ENCODE results near the gene CLDN1.
"Not testable (repeated sequence)": the region's sequence is repeated elsewhere in the genome, so short reads cannot be mapped to it uniquely, and the experiment has no call there.

Gene CLDN1

DNA sequence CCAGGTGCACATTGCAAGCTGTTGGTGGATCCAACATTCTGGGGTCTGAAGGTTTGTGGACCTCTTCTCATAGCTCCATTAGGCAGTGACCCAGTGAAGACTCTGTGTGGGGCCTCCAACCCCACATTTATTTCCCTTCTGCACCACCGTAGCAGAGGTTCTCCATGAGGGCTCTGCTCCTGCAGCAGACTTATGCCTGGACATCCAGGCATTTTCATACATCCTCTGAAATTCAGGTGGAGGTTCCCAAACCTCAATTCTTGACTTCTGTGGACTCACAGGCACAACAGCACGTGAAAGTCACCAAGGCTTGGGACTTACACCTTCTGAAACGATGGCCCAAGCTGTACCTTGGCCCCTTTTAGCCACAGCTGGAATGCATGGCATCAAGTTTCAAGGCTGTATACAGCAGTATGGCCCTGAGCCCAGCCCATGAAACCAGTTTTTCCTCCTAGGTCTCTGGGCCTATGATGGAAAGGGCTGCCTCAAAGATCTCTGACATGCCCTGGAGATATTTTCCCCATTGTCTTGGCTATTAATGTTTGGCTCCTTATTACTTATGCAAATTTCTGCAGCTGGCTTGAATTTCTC, 30.2 kb downstream of the CLDN1 start:
- no peak for DNase-seq (ENCODE audit: low read depth, low spot score)

GRCh38 chr3:190289989-190290388, 32.3 kb downstream of the CLDN1 start:
- no peak for DNase-seq (ENCODE audit: low read depth, low spot score)

GRCh38 chr3:190288836-190289235, 33.4 kb downstream of the CLDN1 start:
- DNase-seq (ENCODE audit: low read depth, low spot score), result no peak

GRCh38 chr3:190286014-190286413, 36.2 kb downstream of the CLDN1 start:
- DNase-seq (ENCODE audit: low read depth, low spot score), result no peak

DNA sequence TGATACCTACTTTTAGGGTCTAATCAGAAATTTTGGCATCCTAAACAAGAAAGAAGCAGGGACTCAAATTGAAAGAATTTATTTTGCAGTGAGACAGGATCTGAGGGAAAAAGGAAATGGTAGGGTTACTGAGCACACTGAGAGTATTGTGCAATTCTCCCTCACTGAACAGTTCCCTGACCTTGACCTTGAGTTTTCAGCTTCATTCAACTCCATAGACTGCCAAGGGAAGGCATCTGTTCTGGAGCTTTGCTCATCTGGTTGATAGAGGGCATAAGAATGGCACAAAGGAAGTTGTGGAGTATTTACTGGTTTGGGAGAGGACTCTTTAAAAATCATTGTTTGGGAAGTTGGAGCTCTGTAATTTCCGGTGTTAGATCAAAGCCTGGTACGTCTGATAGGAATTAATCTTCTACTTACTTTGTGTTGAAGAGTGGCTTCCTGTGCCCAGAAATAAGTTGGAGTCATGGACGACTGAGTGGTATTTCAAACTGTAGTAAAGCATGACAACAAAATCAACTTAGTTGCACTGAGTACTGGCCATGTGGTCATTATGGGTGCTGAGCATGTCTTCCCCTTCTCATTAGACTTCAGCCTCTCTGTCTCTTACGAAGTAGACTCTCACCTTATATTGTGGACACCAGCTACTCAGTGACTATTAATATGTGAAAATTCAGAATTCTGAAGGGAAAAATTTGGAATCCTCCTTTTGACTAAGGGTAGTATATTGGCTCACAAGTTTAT, 40.8 kb downstream of the CLDN1 start:
- no peak for DNase-seq (ENCODE audit: low read depth, low spot score)

- DNase-seq (ENCODE audit: low read depth, low spot score), result no peak
Measured at GRCh38 chr3:190279690-190280089, 42.6 kb downstream of the CLDN1 start.

- no peak for DNase-seq (ENCODE audit: low read depth, low spot score)
Measured at GRCh38 chr3:190272747-190273146, 49.5 kb downstream of the CLDN1 start.

- no peak for DNase-seq (ENCODE audit: low read depth, low spot score)
Measured at GRCh38 chr3:190269101-190269500, 53.1 kb downstream of the CLDN1 start.

DNA sequence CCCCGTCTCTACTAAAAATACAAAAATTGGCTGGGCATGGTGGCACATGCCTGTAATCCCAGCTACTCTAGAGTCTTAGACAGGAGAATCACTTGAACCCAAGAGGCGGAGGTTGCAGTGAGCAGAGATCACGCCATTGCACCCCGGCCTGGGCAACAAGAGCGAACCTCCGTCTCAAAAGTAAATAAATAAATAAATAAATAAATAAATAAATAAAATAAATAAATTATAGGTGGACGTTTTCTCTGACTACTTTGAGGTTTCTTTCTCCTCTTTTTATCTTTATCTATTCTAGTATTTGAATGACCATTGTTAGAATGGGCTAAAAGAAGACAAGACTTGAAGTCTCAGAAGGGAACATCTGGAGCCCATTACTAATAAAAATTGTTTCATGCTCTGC, 54.8 kb downstream of the CLDN1 start:
- not testable (repeated sequence) for DNase-seq (ENCODE audit: low read depth, low spot score)

DNA sequence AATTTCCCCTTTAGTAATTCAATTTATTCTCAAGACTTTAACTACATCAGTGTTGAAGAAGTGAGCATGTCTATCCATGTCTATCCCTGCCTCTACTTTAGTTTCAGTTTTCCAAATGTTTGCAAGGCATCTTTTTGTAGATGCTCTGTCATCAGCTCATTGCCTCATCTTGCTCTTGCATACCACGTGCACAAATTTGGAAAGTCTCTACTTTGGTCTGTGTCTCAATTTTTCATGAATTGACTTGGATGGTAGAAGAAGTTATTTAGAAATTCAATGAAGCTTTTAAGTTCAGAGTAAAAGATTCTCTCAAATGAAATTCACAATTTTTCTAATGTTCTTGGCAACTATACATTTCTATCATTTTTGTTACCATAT, 55.3 kb downstream of the CLDN1 start:
- DNase-seq (ENCODE audit: low read depth, low spot score), result no peak

DNA sequence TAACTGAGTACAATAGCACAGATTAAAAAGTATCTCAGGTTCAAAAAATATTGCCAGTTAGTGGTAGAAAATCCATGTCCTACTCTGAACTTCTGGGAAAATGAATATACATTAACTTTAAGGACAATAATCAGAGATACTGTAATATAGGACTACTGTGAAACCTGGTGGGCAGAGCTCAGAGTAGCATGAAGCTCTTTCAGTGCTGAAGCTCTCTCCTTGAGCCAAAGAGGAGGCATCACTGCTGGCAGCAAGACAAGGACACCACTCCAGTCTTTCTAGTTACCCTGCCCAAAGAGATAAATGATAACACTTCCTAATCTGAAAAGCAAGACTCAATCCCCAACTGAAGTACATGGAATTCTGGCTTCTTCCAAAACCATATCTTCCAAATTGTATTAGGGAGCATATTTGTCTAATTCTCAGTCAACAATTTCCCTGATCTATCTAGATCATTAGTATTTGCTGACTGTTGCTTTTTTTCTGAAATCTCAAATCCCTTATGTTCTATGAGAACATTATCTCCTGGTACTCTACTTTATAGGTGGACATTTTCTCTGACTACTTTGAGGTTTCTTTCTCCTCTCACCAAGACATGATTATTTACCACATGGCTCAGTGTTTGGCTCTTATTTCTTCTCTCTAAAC, 55.9 kb downstream of the CLDN1 start:
- no peak for DNase-seq (ENCODE audit: low read depth, low spot score)

- no peak for DNase-seq (ENCODE audit: low read depth, low spot score)
Measured at GRCh38 chr3:190265796-190266195, 56.5 kb downstream of the CLDN1 start.

DNA sequence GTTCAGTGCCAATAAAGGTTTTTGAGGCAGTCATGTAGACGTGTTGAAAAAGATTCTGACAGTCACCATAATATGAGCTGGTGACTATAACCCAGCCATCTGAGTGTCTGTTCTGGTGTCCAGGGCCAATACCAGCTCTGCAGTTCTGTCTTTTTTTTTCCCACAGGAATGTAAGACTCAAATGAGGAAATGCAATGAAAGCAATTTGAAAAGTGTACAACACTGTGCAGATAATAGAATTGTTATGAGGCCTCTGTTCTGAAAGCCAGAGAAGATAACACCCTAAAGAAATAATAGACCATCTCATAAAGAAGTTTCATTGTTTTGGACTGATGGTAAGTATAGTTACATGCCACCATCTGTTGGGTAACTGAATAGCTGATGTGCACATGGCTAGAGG, 57.1 kb downstream of the CLDN1 start:
- no peak for DNase-seq (ENCODE audit: low read depth, low spot score)

DNA sequence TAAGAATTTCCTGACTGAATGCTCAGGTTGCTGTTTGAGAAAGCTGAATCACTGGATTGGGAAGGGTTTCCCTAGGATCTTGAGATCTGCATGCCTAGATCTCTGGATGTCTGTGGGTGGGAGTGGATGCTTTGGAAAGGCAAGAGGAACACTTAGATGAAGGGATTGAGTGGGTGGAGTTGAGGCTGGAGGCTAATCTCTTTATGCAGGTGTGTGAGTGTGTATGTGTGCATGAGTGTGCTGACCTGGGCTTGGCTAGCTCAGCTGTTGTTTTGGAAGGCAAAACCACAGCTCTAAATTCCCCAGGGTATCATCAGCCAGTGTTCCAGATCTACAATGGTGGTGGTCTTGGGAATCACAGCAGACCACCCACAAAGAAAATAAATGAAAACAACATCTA, 60.5 kb downstream of the CLDN1 start:
- no peak for DNase-seq (ENCODE audit: low read depth, low spot score)

GRCh38 chr3:190261015-190261414, 61.2 kb downstream of the CLDN1 start:
- DNase-seq (ENCODE audit: low read depth, low spot score), result no peak

DNA sequence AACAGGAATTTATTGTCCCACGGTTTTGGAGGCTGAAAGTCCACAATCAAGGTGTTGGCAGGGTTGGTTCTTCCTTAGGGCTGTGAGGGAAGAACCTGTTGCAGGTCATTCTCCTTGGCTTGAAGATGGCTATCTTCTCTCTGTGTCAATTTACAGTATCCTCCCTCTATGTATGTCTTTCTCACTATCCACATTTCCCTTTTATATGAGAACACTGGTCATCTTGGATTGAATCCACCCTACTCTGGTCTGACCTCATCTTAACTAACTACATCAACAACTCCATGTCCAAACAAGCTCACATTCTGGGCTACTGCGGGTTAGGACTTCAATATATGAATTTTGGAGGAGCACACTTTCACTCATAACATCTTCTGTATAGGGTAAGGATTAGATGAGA, 61.9 kb downstream of the CLDN1 start:
- no peak for DNase-seq (ENCODE audit: low read depth, low spot score)

GRCh38 chr3:190258634-190259033, 63.6 kb downstream of the CLDN1 start:
- no peak for DNase-seq (ENCODE audit: low read depth, low spot score)

All from activated CD4-positive, CD25-positive, alpha-beta regulatory T cell treated with anti-CD3 and anti-CD28 coated beads, Interleukin-2, amount 50 U/mL, for 16 hours (primary cell).